Posterior vena cava (tissue), 2 donors: Measurements from ENCODE around the gene KCNK15. TPM values are rescaled to one million over a fixed set of nuclear protein-coding genes. Genes with fewer than 3 reads are reported as not detected.
A peak's percentile ranks its signal among the peaks of the same experiment; 100 is the strongest.

ENCODE experiments used
- DNase-seq: peaks from one replicate; pipeline ENCODE4 v3.0.0-alpha.2; 2020; ENCODE audit warnings: low spot score
- intact Hi-C, 2 donors: fragments of 100-400 bp; cut with DNase I; formaldehyde crosslinking; loops; one replicate each; pipeline versions ENCODE4 v1.14.1 to v1.14.2; 2022 to 2023
- total RNA-seq, 2 donors: library from RNA; stranded (reverse); fragmentation: NEBNext Ultra II Directional; extraction: Animal tissue kit (Norgen Biotek cat#: 25700); gene quantifications; one replicate each; pipeline ENCODE4 v1.2.1, GENCODE V29; 2021
- donor health status: DM: yes; HTN: yes; CAD: no.
- donor health status: DM: yes; HTN: yes; CAD: no.

KCNK15 gene
- total RNA-seq, 2 donors from 2014 or later, result 4.1 to 4.5 TPM

DNA sequence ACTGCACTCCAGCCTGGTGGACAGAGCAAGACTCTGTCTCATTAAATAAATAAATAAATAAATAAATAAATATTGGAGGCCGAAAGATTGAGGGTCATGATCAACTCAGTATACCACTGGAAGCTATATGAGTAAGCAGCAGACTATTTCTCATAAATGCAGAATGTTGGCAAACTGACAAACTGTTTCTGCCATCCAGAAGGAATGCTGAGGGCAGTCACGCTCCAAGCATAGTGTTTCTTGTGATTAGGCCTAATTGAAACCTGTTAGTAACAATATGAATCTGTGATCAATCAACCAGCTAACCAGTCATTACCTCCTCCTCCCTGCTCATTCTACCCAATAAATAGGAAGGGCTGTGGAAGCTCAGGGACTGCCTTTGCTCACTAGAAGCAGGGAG is 15.2 kb upstream of the KCNK15 start:
- intact Hi-C loops, result no loop called here
- no peak for DNase-seq

DNA sequence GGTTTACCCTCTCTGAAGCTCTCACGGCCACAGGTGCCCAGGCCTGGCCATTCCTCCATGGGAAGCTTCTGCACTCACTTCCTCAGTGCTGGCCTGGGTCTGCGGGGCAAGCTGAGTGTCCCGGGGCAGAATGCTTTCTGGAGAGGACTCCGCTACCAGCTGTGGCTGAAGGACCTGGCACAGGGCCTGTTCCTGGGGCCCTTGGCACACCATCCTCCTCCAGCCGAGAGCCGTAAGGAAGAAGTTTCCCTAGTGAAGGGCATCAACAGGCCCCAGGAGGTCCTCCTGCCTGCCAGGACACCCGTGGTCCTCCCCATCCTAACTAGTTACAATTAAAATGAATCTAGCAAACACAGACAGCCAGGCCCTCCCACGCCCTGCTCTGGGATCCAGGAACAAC is 14.0 kb upstream of the KCNK15 start:
- intact Hi-C loops, result loop anchor here (2.0 kb wide), 1 partner anchor 47 kb away; no protein-coding TSS in a partner anchor
- peak; percentile 75 for DNase-seq

- no peak for DNase-seq
- intact Hi-C loops, result loop anchor here (2.0 kb wide), 1 partner anchor 48 kb away; no protein-coding TSS in a partner anchor
Measured at GRCh38 chr20:44732327-44732726, 13.3 kb upstream of the KCNK15 start.

DNA sequence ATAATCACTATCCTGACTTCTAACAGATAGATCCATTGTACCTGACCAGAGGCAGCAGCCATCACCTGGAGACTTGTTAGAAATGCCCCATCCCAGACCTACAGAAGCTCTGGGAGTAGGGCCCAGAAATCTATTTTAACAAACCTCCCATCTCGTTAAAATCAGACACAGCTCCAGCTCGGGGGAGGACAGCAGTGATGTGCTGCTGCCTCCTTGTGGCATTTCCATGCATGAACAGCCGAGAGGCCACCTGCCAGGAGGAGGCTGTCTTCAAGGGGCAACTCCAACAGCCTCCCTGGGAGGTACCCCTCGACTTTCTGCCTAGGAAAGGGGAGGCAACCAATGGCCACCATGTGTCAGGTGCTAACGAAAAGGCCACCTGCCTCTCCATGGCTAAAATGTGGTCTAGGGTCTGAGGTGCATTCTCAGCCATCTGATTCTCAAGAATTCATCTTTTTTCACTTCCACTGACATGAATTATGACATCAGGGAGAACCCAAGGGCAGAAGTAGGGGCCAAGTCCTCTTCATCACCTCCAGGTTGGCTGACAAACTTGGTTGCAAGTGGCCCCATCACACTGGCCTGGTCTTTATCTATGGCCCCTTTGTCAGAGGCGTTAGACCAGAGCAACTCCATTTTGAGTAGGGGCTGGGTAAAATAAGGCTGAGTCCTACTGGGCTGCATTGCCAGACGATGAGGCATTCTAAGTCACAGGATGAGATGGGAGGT is 12.2 kb upstream of the KCNK15 start:
- intact Hi-C loops, result loop anchor here (2.0 kb wide), 1 partner anchor 49 kb away; no protein-coding TSS in a partner anchor
- peak; percentile 89 for DNase-seq

DNA sequence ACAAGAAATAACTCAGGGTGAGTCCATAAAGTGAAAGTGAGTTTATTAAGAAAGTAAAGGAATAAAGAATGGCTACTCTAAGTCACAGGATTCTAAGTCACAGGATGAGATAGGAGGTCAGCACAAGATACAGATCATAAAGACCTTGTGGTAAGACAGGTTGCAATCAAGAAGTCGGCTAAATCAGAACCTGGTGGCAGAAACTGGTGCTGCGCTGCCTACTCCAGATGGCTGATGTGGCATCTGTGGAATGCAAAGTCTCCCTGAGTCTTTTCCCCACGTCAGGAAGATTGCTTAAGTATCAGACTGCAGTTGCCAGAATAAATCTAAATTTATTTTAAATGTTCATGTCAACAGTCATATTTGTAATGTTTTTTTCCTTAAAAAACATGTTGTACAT is 10.7 kb upstream of the KCNK15 start:
- intact Hi-C loops, result no loop called here
- no peak for DNase-seq

DNA sequence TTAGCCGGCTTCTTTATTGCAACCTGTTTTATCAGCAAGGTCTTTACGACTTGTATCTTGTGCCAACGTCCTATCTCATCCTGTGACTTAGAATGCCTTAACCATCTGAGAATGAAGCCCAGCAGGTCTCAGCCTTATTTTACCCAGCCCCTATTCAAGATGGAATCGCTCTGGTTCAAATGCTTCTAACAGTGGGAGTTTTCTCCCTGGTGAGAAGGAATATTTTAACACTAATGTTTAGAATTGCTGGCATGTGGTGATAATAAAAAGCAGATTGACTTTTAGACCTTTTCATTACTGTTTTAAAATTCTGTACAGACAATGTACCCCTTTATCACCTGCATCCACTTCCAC is 9.9 kb upstream of the KCNK15 start:
- DNase-seq, result no peak
- intact Hi-C loops, result no loop called here

- intact Hi-C loops, result no loop called here
- DNase-seq, result peak; percentile 72
Measured at GRCh38 chr20:44736170-44737021, 9.3 kb upstream of the KCNK15 start.

DNA sequence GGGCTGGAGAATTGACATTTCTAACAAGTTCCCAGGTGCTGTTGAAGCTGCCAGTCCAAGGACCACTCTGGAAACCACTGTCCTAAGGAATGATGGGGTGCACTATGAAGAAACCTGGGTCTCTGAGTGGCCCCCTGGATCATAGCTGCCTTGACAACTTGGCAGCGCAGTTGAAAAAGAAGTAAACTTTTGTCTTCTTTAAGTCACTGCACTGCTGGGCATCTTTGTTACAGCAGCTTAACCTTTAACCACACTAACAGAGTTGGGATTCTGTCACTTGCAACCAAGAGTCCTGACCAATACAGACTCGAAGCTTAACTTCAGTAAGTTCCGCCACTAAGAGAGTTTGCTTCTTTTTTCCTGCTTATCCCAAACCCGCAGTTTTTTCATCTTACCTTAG is 8.5 kb upstream of the KCNK15 start:
- no peak for DNase-seq
- intact Hi-C loops, result no loop called here

GRCh38 chr20:44738813-44739477 is 6.7 kb upstream of the KCNK15 start:
- DNase-seq, result peak; percentile 79
- intact Hi-C loops, result no loop called here

GRCh38 chr20:44739942-44740341 is 5.7 kb upstream of the KCNK15 start:
- DNase-seq, result no peak
- intact Hi-C loops, result no loop called here

DNA sequence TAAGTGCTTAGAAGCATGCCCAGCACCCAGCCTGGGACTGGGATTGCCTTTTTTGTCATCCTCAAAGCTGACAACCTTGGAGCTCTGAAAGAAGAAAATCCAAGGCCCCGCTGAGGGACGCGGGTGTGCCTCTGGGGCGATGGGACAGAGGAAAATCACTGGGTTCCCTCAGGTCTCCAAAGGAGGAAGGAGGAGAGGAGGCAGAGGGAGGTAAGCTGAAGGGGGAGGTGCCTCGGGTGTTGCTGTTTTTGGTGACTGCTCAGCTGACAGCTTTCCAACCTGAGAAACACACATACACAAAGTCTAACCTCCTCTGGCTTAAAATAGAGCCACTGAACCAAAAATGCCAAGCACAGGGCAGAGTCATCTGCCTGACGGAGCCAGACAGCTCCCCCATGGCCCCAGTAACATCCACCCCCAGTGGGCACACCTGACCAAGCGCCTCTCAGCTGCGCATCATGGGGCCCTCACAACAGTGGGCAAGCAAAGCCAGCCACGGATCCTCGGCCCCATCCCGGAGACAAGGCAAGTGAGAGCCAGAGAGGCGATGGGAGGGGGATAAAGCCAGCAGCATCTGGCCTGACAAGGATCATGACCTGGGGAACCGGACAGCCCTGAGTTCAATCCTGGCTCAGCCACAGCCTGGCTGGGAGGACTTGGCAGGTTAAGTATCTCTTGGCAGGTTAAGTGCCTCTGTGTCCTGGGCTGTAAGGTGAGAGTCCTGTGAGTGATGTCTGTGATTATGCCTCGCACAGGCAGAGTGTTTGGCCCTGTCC is 3.2 kb upstream of the KCNK15 start:
- intact Hi-C loops, result no loop called here
- no peak for DNase-seq

DNA sequence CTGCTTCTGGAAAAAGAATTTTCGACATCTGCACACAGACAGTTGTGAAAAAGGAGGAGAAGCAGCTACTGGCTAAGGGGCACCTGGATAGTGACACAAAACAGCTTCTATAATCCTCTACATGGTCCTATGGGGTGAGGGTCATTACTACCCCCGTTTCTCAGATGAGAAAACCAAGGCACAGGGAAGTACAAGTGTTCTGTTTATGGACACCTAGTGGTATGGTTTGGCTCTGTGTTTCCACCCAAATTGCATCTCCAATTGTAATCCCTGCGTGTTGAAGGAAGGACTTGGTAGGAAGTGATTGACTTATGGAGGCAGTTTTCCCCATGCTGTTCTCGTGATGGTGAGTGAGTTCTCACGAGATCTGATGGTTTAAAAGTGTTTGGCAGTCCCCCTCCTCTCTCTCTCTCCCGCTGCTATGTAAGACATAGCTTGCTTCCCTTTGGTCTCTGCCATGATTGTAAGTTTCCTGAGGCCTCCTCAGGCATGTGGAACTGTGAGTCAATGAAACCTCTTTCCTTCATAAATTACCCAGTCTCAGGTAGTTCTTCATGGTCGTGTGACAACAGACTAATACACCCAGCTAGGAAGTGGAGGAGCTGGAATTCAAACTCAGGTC is 2.5 kb upstream of the KCNK15 start:
- no peak for DNase-seq
- intact Hi-C loops, result no loop called here

DNA sequence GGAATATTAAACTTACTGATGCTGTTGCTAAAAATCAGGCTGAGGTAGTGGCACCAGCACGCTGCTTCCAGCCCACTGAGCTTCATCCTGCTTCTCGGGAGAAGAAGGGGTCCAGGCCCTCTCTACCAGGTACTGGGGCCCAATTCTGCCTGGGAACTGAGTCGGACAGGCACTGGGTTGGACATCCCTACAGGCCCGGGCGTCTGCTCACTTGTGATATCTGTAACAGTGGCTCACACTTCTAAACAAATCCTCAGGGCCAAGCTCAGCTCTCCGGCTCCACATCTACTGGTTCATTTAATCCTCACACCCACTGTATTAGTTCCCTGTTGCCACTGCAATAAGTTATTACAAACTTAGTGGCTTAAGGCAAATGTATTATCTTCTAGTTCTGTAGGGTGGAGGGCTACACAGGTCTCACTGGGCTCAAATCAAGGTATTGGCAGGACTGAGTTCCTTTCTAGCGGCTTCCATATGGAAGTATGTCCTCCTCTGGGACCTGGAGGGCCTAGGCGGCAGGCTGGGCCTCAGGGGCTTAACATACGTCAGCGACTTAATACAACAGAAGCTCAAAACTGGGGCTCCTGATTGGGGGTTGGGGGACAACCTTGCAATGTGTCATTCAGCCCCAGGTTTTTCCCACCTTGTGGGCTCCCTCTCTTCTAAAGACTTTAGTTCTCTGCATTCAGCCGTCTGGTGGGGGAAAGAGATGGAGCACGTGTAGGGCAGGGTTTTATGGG is 1.6 kb upstream of the KCNK15 start:
- DNase-seq, result no peak
- intact Hi-C loops, result no loop called here

- intact Hi-C loops, result loop anchor here in 1 of 2 donors (5.0 kb wide), 1 partner anchor 122 kb away; no protein-coding TSS in a partner anchor
- no peak for DNase-seq
Measured at GRCh38 chr20:44745122-44745597, 505 bp upstream of the KCNK15 start.

DNA sequence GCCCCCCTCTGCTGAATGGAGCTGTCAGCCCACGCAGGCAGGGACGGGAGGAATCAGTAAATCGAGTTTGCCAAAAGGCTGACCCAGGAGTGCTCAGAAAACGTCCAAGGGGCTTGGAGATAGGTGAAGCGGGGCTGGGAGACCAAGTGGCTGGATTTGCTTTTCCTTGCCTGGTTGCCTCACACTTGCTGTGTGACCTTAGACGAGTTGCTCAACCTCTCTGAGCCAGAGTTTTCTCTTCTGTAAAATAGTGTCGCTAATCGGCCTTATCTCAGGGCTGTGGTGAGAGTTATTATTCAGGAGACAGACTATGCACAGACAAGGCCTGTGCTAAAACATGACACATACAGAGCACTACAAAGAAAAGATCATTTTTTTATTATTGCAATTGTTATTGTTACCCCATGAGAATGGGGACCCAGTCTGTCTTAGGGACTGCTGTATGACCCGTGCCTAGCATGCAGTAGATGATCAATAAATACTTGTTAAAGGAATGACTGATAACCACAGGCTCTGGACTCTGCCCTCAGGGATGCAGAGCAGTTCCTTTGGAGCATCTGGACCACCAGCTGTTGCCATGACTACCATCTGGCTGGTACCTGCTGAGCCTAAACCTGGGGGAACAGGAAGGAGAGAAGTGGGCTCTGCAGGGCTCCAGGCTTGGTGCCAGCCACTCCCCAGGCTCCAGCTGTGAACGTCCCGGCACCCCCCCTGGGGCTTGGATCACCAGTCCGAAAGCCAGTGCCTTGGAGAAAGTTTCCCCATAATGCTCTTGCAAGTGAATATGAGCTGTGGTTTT is 901 bp downstream of the KCNK15 start:
- DNase-seq, result no peak
- intact Hi-C loops, result loop anchor here (2.0 to 5.0 kb wide), 2 partner anchors 121 to 122 kb away; no protein-coding TSS in a partner anchor

GRCh38 chr20:44747166-44748004 is 1.7 kb downstream of the KCNK15 start:
- intact Hi-C loops, result loop anchor here (2.0 to 5.0 kb wide), 2 partner anchors 120 to 121 kb away; no protein-coding TSS in a partner anchor
- peak; percentile 92 for DNase-seq
